Measurements from ENCODE around the gene ROBO2. TPM values are rescaled to one million over a fixed set of nuclear protein-coding genes. Genes with fewer than 3 reads are reported as not detected.

ROBO2 gene
- total RNA-seq, 1 experiment from 2014 or later = not detected

- TF ChIP-seq CTCF (IDR thresholded peaks at IDR 0.05 in 2 of 3, conservative IDR thresholded peaks at IDR 0.05 in 1 of 3; ENCODE audit: borderline replicate concordance in 1 of 3, insufficient read depth in 1 of 3, low read depth in 2 of 3, low read length in 2 of 3) = no peak
Observed at GRCh38 chr3:77207753-77208152, 167.9 kb downstream of the ROBO2 start (continued).

- no peak for DNase-seq (ENCODE audit: low read depth, low spot score)
- POLR2A ChIA-PET = no interaction called here
Observed at GRCh38 chr3:77222701-77223100, 182.8 kb downstream of the ROBO2 start.

More at GRCh38 chr3:77222701-77223100, 182.8 kb downstream of the ROBO2 start:
- Histone ChIP-seq H2AFZ (ENCODE audit: low read depth, low read length, poor library complexity, severe bottlenecking) (no peak overlapping the region), H3K27ac (ENCODE audit: low read depth, low read length) (no peak overlapping the region), H3K4me2 (ENCODE audit: low read length) (no peak overlapping the region), H3K9me2 (ENCODE audit: insufficient read depth) (no peaks in the 10 kb centered on the region), H3K9me3 (ENCODE audit: control insufficient read depth in 1 of 2, insufficient read depth in 1 of 2, low read depth in 1 of 2, low read length in 2 of 2) (peaks cover 0 to 16% of the 10 kb centered on the region in 2 experiments; a peak in 3 of 4 replicates), H3K9ac (ENCODE audit: low read length) (no peak overlapping the region), H3K4me1 (ENCODE audit: control insufficient read depth in 1 of 2, insufficient read depth in 2 of 2, low read length in 2 of 2) (no peaks in the 10 kb centered on the region), H4K20me1 (ENCODE audit: insufficient read depth) (no peaks in the 10 kb centered on the region), H3K27me3 (ENCODE audit: insufficient read depth, low read length) (no peaks in the 10 kb centered on the region), H3K36me3 (ENCODE audit: control insufficient read depth in 1 of 2, insufficient read depth in 2 of 2, low read length in 2 of 2) (no peaks in the 10 kb centered on the region), H3K4me3 (replicated peaks in 1 of 2; ENCODE audit: low read depth in 1 of 2, low read length in 2 of 2) (no peak overlapping the region), H3K79me2 (ENCODE audit: insufficient read depth, low read length) (no peaks in the 10 kb centered on the region)
- TF ChIP-seq SIN3A (IDR thresholded peaks at IDR 0.05; ENCODE audit: low read depth) = no peak
- TF ChIP-seq TCF7L2 (IDR thresholded peaks at IDR 0.05; ENCODE audit: borderline replicate concordance, extremely low read depth, insufficient read depth, insufficient read length) = no peak
- no peak for TF ChIP-seq YY1 (IDR thresholded peaks at IDR 0.05; ENCODE audit: extremely low read depth, insufficient replicate concordance, low read depth, low read length)
- TF ChIP-seq POLR2AphosphoS5 (IDR thresholded peaks at IDR 0.05; ENCODE audit: low read depth, low read length) = no peak
- no peak for TF ChIP-seq REST (IDR thresholded peaks at IDR 0.05; ENCODE audit: low read depth)
- no peak for TF ChIP-seq EGR1 (IDR thresholded peaks at IDR 0.05; ENCODE audit: low read depth)
- TF ChIP-seq ZBTB33 (IDR thresholded peaks at IDR 0.05; ENCODE audit: extremely low read depth, insufficient replicate concordance, low read length) = no peak
- no peak for TF ChIP-seq SP1 (IDR thresholded peaks at IDR 0.05; ENCODE audit: low read depth)
- TF ChIP-seq RAD21 (IDR thresholded peaks at IDR 0.05; ENCODE audit: low read depth) = no peak
- no peak for TF ChIP-seq CTCF (IDR thresholded peaks at IDR 0.05 in 2 of 3, conservative IDR thresholded peaks at IDR 0.05 in 1 of 3; ENCODE audit: borderline replicate concordance in 1 of 3, insufficient read depth in 1 of 3, low read depth in 2 of 3, low read length in 2 of 3)
- no peak for TF ChIP-seq EZH2 (IDR thresholded peaks at IDR 0.05)
- TF ChIP-seq CBX3 (IDR thresholded peaks at IDR 0.05; ENCODE audit: low read depth) = no peak
- ChIA-PET RAD21 (ENCODE audit: low non-redundant PET in 1 of 2, low total read pairs in 2 of 2, uncharacterized antibody in 2 of 2, unreplicated experiment in 2 of 2) (no interaction called here), CTCF (no interaction called here)
- BruUV-seq (replicated peaks) = no TSS peak
- ATAC-seq = no peak
- intact Hi-C loops (cut with micrococcal nuclease) = no loop called here

Measured in HCT116 (cell line).